Osteoblast (primary cell): ENCODE results near the gene APEX1. TPM values are rescaled to one million over a fixed set of nuclear protein-coding genes. Genes with fewer than 3 reads are reported as not detected.

ENCODE experiments used
- DNase-seq: peaks from one replicate; pipeline ENCODE4 v3.0.0; 2011; ENCODE audit warnings: low spot score, mixed read lengths; ENCODE audit not compliant: insufficient read length; ENCODE audit errors: missing footprints
- H2AFZ ChIP-seq: 2 replicates; pipeline ENCODE4 v1.6.0; 2011; ENCODE audit warnings: mild to moderate bottlenecking, low read length
- H3K27ac ChIP-seq: 2 replicates; pipeline ENCODE4 v1.5.1; 2011; ENCODE audit warnings: mild to moderate bottlenecking, low read depth, low read length, moderate library complexity
- H3K27me3 ChIP-seq: 2 replicates; pipeline ENCODE4 v1.6.0; 2012; ENCODE audit warnings: mild to moderate bottlenecking, control low read depth, inconsistent platforms, low read length, moderate library complexity; ENCODE audit not compliant: insufficient read depth
- H3K36me3 ChIP-seq: 2 replicates; pipeline ENCODE4 v1.5.1; 2011; ENCODE audit warnings: mild to moderate bottlenecking, low read length, control low read depth, moderate library complexity; ENCODE audit not compliant: insufficient read depth
- H3K4me1 ChIP-seq: 2 replicates; pipeline ENCODE4 v1.5.1; 2011; ENCODE audit warnings: mild to moderate bottlenecking, low read length, control low read depth, moderate library complexity; ENCODE audit not compliant: insufficient read depth
- H3K4me2 ChIP-seq: 2 replicates; pipeline ENCODE4 v1.6.0; 2011; ENCODE audit warnings: mild to moderate bottlenecking, low read length; ENCODE audit not compliant: insufficient read depth
- H3K4me3 ChIP-seq: fragments of 200-600 bp; sonication (generic); 3 replicates; pipeline ENCODE4 v1.5.1; 2012; ENCODE audit warnings: mild to moderate bottlenecking, low read length, inconsistent platforms; ENCODE audit not compliant: insufficient read depth
- H3K79me2 ChIP-seq: 2 replicates; pipeline ENCODE4 v1.6.0; 2012; ENCODE audit warnings: mild to moderate bottlenecking, low read length, control low read depth, inconsistent platforms; ENCODE audit not compliant: insufficient read depth
- H3K9me3 ChIP-seq: 2 replicates; pipeline ENCODE4 v1.5.1; 2011; ENCODE audit warnings: low read depth, low read length, control low read depth
- H4K20me1 ChIP-seq: 2 replicates; pipeline ENCODE4 v1.6.0; 2012; ENCODE audit warnings: mild to moderate bottlenecking, low read length, control low read depth; ENCODE audit not compliant: insufficient read depth
- total RNA-seq: library from RNA; depleted of rRNA; stranded (reverse); fragments of >200 nt; gene quantifications from 2 replicates; pipeline ENCODE4 v1.2.3, GENCODE V29; 2012
- TF ChIP-seq, protein P1 (sequence below): IDR thresholded peaks from 2 replicates; pipeline ENCODE4 v1.5.1; 2011; ENCODE audit warnings: mild to moderate bottlenecking, low read depth, low read length, moderate library complexity; ENCODE audit errors: extremely low read depth

The APEX1 gene
- total RNA-seq, 1 donor = 74.9 TPM

DNA sequence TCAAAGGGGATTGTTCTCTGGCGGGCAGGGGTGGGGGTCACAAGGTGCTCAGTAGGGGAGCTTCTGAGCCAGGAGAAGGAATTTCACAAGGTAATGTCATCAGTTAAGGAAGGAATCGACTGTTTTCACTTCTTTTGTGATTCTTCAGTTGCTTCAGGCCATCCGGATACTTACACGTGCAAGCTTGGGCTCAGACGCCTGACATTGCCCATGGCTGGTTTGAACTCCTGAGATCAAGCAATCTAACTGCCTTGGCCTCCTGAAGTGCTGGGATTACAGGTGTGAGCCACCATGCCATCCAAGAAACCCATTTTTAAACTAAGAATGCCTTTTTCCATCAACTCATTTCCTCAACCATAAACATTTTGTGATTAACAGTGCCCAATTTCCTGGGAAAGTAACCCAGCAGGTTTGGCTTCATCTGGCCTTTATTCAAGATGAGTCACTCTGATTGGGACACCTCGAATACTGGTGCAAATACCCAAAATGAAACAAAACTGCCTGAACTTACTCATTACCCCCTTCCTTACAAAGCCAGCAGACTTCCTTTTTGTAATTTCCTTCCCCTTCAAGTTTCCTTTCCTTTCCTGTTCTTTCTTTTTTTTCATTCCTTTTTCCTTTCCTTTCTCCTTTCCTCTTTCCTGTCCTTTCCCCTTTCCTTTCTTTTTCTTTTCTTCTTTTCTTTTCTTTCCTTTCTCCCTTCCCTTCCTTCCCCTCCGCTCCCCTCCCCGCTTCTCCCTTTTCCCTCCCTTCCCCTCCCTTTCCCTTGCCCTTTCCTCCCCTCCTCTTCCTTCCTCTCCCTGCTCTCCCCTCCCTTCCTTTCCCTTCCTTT lies 40.1 kb downstream of the APEX1 start:
- Histone ChIP-seq H3K79me2 (no peaks in the 10 kb centered on the region), H2AFZ (peak overlapping the region; percentile 1), H3K4me2 (peak overlapping the region; percentile 44), H3K36me3 (no peaks in the 10 kb centered on the region), H3K27ac (no peak overlapping the region), H3K4me3 (no peak overlapping the region), H4K20me1 (no peaks in the 10 kb centered on the region), H3K27me3 (no peaks in the 10 kb centered on the region), H3K4me1 (peaks cover 19% of the 10 kb centered on the region), H3K9me3 (no peaks in the 10 kb centered on the region)
- TF ChIP-seq, protein P1, sequence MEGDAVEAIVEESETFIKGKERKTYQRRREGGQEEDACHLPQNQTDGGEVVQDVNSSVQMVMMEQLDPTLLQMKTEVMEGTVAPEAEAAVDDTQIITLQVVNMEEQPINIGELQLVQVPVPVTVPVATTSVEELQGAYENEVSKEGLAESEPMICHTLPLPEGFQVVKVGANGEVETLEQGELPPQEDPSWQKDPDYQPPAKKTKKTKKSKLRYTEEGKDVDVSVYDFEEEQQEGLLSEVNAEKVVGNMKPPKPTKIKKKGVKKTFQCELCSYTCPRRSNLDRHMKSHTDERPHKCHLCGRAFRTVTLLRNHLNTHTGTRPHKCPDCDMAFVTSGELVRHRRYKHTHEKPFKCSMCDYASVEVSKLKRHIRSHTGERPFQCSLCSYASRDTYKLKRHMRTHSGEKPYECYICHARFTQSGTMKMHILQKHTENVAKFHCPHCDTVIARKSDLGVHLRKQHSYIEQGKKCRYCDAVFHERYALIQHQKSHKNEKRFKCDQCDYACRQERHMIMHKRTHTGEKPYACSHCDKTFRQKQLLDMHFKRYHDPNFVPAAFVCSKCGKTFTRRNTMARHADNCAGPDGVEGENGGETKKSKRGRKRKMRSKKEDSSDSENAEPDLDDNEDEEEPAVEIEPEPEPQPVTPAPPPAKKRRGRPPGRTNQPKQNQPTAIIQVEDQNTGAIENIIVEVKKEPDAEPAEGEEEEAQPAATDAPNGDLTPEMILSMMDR = no peak
- no peak for DNase-seq

- Histone ChIP-seq H4K20me1 (no peaks in the 10 kb centered on the region), H3K36me3 (no peaks in the 10 kb centered on the region), H3K4me3 (no peak overlapping the region), H3K79me2 (no peaks in the 10 kb centered on the region), H2AFZ (no peak overlapping the region), H3K27me3 (no peaks in the 10 kb centered on the region), H3K27ac (no peak overlapping the region), H3K4me1 (peaks cover 5% of the 10 kb centered on the region), H3K4me2 (no peak overlapping the region), H3K9me3 (no peaks in the 10 kb centered on the region)
- TF ChIP-seq, protein P1 = no peak
- DNase-seq = no peak
Measured at GRCh38 chr14:20498622-20499021, 43.6 kb downstream of the APEX1 start.

- peak overlapping the region; percentile 27 for H2AFZ ChIP-seq
- H3K4me2 ChIP-seq = no peak overlapping the region
- peaks cover 3% of the 10 kb centered on the region for H3K4me1 ChIP-seq
- H4K20me1 ChIP-seq = no peaks in the 10 kb centered on the region
- no peaks in the 10 kb centered on the region for H3K79me2 ChIP-seq
- no peaks in the 10 kb centered on the region for H3K36me3 ChIP-seq
- TF ChIP-seq, protein P1 = no peak
- H3K27ac ChIP-seq = no peak overlapping the region
- H3K9me3 ChIP-seq = no peaks in the 10 kb centered on the region
- no peak for DNase-seq
- no peaks in the 10 kb centered on the region for H3K27me3 ChIP-seq
- H3K4me3 ChIP-seq = no peak overlapping the region
Measured at GRCh38 chr14:20499108-20499507, 44.1 kb downstream of the APEX1 start.

DNA sequence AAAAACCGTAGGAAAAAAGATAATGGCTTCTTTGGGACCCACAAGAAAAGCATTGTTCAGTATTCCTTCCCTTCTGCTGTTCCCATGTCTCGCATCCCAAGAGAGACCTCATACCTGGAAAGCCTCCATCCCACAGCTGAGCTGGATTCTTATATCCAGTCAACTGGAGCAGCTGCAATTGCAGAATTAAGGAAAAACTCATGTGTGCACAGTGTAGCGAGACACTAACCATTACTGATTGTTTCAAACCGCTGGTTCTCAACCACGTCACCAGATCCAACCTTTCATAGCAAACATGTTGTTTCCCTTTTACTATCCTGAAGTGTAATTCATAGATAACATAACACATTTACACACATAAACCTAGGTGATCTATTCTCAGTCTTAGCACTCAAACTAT lies 44.9 kb downstream of the APEX1 start:
- Histone ChIP-seq H2AFZ (no peak overlapping the region), H3K27ac (no peak overlapping the region), H3K27me3 (no peaks in the 10 kb centered on the region), H3K4me2 (no peak overlapping the region), H3K36me3 (no peaks in the 10 kb centered on the region), H4K20me1 (no peaks in the 10 kb centered on the region), H3K4me1 (peaks cover 3% of the 10 kb centered on the region), H3K4me3 (no peak overlapping the region), H3K79me2 (no peaks in the 10 kb centered on the region), H3K9me3 (no peaks in the 10 kb centered on the region)
- TF ChIP-seq, protein P1 = no peak
- no peak for DNase-seq
